GM23338 (cell line): ENCODE results near the gene HCRTR1. TPM values are rescaled to one million over a fixed set of nuclear protein-coding genes. Genes with fewer than 3 reads are reported as not detected.

ENCODE experiments used
- ATAC-seq: fragments of 200-7000 bp; cut with Tn5 transposase; 3 replicates; pipeline ENCODE4 v1.9.1; 2020
- DNase-seq: peaks from one replicate; pipeline ENCODE4 v3.0.0-alpha.2; 2015; ENCODE audit warnings: low spot score
- H2AFZ ChIP-seq: fragments of 200-600 bp; sonication (generic); 2 replicates; pipeline ENCODE4 v1.8.0; 2016; ENCODE audit warnings: antibody characterized with exemption, mild to moderate bottlenecking, moderate library complexity
- H3F3A ChIP-seq: fragments of 200-600 bp; sonication (generic); replicated peaks from 2 replicates; pipeline ENCODE4 v1.8.0; 2017; ENCODE audit warnings: antibody characterized with exemption, mixed run types, low read depth
- H3K27ac ChIP-seq: fragments of 200-600 bp; sonication (generic); 2 replicates; pipeline ENCODE4 v1.6.1; 2016; ENCODE audit warnings: low read depth
- H3K27me3 ChIP-seq: fragments of 200-600 bp; sonication (generic); 2 replicates; pipeline ENCODE4 v1.8.0; 2016; ENCODE audit warnings: mild to moderate bottlenecking, mixed run types, moderate library complexity; ENCODE audit not compliant: insufficient read depth
- H3K36me3 ChIP-seq: fragments of 200-600 bp; sonication (generic); 2 replicates; pipeline ENCODE4 v1.8.0; 2016; ENCODE audit warnings: mild to moderate bottlenecking; ENCODE audit not compliant: insufficient read depth
- H3K4me1 ChIP-seq: fragments of 200-600 bp; sonication (generic); 2 replicates; pipeline ENCODE4 v1.8.0; 2016; ENCODE audit warnings: mild to moderate bottlenecking, moderate library complexity; ENCODE audit not compliant: insufficient read depth
- H3K4me2 ChIP-seq: fragments of 200-600 bp; sonication (generic); 2 replicates; pipeline ENCODE4 v1.7.1; 2017; ENCODE audit warnings: mixed run types
- H3K4me3 ChIP-seq: fragments of 200-600 bp; sonication (generic); 2 replicates; pipeline ENCODE4 v1.6.1; 2016; ENCODE audit warnings: mixed run types
- H3K79me2 ChIP-seq: fragments of 200-600 bp; sonication (generic); replicated peaks from 2 replicates; pipeline ENCODE4 v1.8.0; 2017; ENCODE audit warnings: mild to moderate bottlenecking; ENCODE audit not compliant: insufficient read depth
- H3K9me2 ChIP-seq: fragments of 200-600 bp; sonication (generic); 2 replicates; pipeline ENCODE4 v1.8.0; 2017; ENCODE audit not compliant: insufficient read depth
- H4K20me1 ChIP-seq: fragments of 200-600 bp; sonication (generic); replicated peaks from 2 replicates; pipeline ENCODE4 v1.8.0; 2017; ENCODE audit warnings: mild to moderate bottlenecking; ENCODE audit not compliant: insufficient read depth
- H3K27ac Mint-ChIP-seq: 2 replicates; pipeline ENCODE4 v1.8.0; 2020; ENCODE audit warnings: inconsistent platforms, mild to moderate bottlenecking, moderate library complexity, mixed read lengths
- H3K27me3 Mint-ChIP-seq: 3 replicates; pipeline ENCODE4 v1.8.0; 2022; ENCODE audit warnings: low read depth, mild to moderate bottlenecking, moderate library complexity, mixed read lengths, inconsistent platforms; ENCODE audit not compliant: insufficient read depth, poor library complexity
- H3K36me3 Mint-ChIP-seq: 3 replicates; pipeline ENCODE4 v1.8.0; 2021; ENCODE audit warnings: low read depth, mild to moderate bottlenecking, inconsistent platforms, moderate library complexity, mixed read lengths
- H3K4me1 Mint-ChIP-seq: 3 replicates; pipeline ENCODE4 v1.8.0; 2020; ENCODE audit warnings: mild to moderate bottlenecking, inconsistent platforms, mixed read lengths
- H3K4me3 Mint-ChIP-seq: 3 replicates; pipeline ENCODE4 v1.8.0; 2021; ENCODE audit warnings: moderate library complexity, mild to moderate bottlenecking, inconsistent platforms, mixed read lengths
- H3K9me3 Mint-ChIP-seq: 3 replicates; pipeline ENCODE4 v1.8.0; 2020; ENCODE audit warnings: moderate library complexity, mild to moderate bottlenecking, inconsistent platforms, mixed read lengths
- CTCF ChIP-seq, 2 experiments: fragments of 200-600 bp in 1 of 2; sonication (generic) in 1 of 2; conservative IDR thresholded peaks; 2 replicates each; pipeline versions ENCODE4 v1.5.1 to v1.6.1; 2016 to 2017; ENCODE audit warnings: antibody characterized with exemption in 2 of 2, low read depth in 2 of 2, mild to moderate bottlenecking in 2 of 2, moderate library complexity in 1 of 2
- ETS1 ChIP-seq: IDR thresholded peaks from 2 replicates; pipeline ENCODE4 v1.6.1; 2016; ENCODE audit warnings: antibody characterized with exemption
- EZH2 ChIP-seq: fragments of 200-600 bp; sonication (generic); IDR thresholded peaks from one replicate; pipeline ENCODE4 v1.8.0; 2017; ENCODE audit warnings: antibody characterized with exemption, mild to moderate bottlenecking, low read depth; ENCODE audit not compliant: unreplicated experiment
- EZH2phosphoT487 ChIP-seq: fragments of 200-600 bp; sonication (generic); IDR thresholded peaks from one replicate; pipeline ENCODE4 v1.8.1; 2018; ENCODE audit warnings: antibody characterized with exemption; ENCODE audit not compliant: unreplicated experiment
- NANOG ChIP-seq: IDR thresholded peaks from 2 replicates; pipeline ENCODE4 v1.6.1; 2016; ENCODE audit warnings: antibody characterized with exemption, borderline replicate concordance
- REST ChIP-seq: IDR thresholded peaks from one replicate; pipeline ENCODE4 v1.6.1; 2018; ENCODE audit warnings: antibody characterized with exemption; ENCODE audit not compliant: unreplicated experiment
- STAT1 ChIP-seq: IDR thresholded peaks from one replicate; pipeline ENCODE4 v1.6.1; 2016; ENCODE audit warnings: antibody characterized with exemption; ENCODE audit not compliant: unreplicated experiment
- polyA plus RNA-seq: library from polyadenylated mRNA; unstranded; fragments of >200 nt; fragmentation: Nextera tagmentation; extraction: Ambion mirVana; gene quantifications from 2 replicates; pipeline ENCODE4 v1.2.1, GENCODE V29; 2016
- total RNA-seq: library from RNA; depleted of rRNA; stranded (reverse); fragments of >200 nt; shearing (Covaris generic); gene quantifications from 2 replicates; pipeline ENCODE4 v1.2.3, GENCODE V29; 2014

Gene HCRTR1
- total and polyA plus RNA-seq, 2 experiments from 2014 or later: 0.15 to 1.0 TPM

GRCh38 chr1:31583995-31584868, 33.3 kb upstream of the HCRTR1 start:
- H3K4me3 ChIP-seq: no peak overlapping the region
- no peak for DNase-seq
- no peaks in the 10 kb centered on the region for H3K9me3 Mint-ChIP-seq
- H3K27me3 ChIP-seq: peaks cover 9% of the 10 kb centered on the region
- no peak overlapping the region for H3K27ac Mint-ChIP-seq
- H3F3A ChIP-seq: peaks cover 6% of the 10 kb centered on the region
- no peak overlapping the region for H3K27ac ChIP-seq
- peaks cover 4% of the 10 kb centered on the region; the same call in 1 of the 2 replicates for H4K20me1 ChIP-seq
- no peaks in the 10 kb centered on the region for H3K36me3 Mint-ChIP-seq
- no peaks in the 10 kb centered on the region for H3K36me3 ChIP-seq
- H3K27me3 Mint-ChIP-seq: peaks cover 18% of the 10 kb centered on the region
- TF ChIP-seq STAT1 (no peak), EZH2 (no peak), CTCF (conservative IDR thresholded peaks at IDR 0.05; ENCODE audit: low read depth in 2 of 2) (no peak), NANOG (no peak), REST (no peak), EZH2phosphoT487 (no peak), ETS1 (no peak)
- no peak overlapping the region for H2AFZ ChIP-seq
- ATAC-seq: no peak
- no peak overlapping the region for H3K4me2 ChIP-seq
- H3K4me1 ChIP-seq: peaks cover 50% of the 10 kb centered on the region
- H3K4me1 Mint-ChIP-seq: peaks cover 43% of the 10 kb centered on the region
- no peak overlapping the region for H3K4me3 Mint-ChIP-seq
- no peaks in the 10 kb centered on the region for H3K79me2 ChIP-seq
- H3K9me2 ChIP-seq: no peaks in the 10 kb centered on the region
